Tibial nerve (tissue), 4 donors: ENCODE results near the gene TERT. TPM values are rescaled to one million over a fixed set of nuclear protein-coding genes. Genes with fewer than 3 reads are reported as not detected.
"Not testable (repeated sequence)": the region's sequence is repeated elsewhere in the genome, so short reads cannot be mapped to it uniquely, and the experiment has no call there.

Source experiments
- DNase-seq, 2 donors: peaks; one replicate each; pipeline ENCODE4 v3.0.0-alpha.2; 2019; ENCODE audit warnings: low spot score in 2 of 2
- H3K27ac ChIP-seq, 4 donors: fragments of 200-600 bp; sonication (generic) in 3 of 4; one replicate each; pipeline ENCODE4 v1.5.1; 2017 to 2019; ENCODE audit warnings: mild to moderate bottlenecking in 1 of 4
- H3K27me3 ChIP-seq, 2 donors: fragments of 200-600 bp; sonication (generic) in 1 of 2; one replicate each; pipeline versions ENCODE4 v1.5.1 to v1.6.0; 2017 to 2019
- H3K36me3 ChIP-seq, 3 donors: fragments of 200-600 bp; sonication (generic); one replicate each; pipeline ENCODE4 v1.5.1; 2018 to 2019
- H3K4me1 ChIP-seq, 4 donors: fragments of 200-600 bp; sonication (generic) in 3 of 4; one replicate each; pipeline ENCODE4 v1.5.1; 2017 to 2019
- H3K4me3 ChIP-seq, 4 donors: fragments of 200-600 bp; sonication (generic) in 3 of 4; one replicate each; pipeline ENCODE4 v1.5.1; 2017 to 2019; ENCODE audit warnings: mild to moderate bottlenecking in 1 of 4, moderate library complexity in 1 of 4
- H3K9me3 ChIP-seq, 4 donors: fragments of 200-600 bp; sonication (generic) in 3 of 4; one replicate each; pipeline ENCODE4 v1.5.1; 2017 to 2019
- EP300 ChIP-seq, 2 donors: sonication (generic); formaldehyde crosslinking; IDR thresholded peaks; one replicate each; pipeline ENCODE4 v1.6.1; 2017; ENCODE audit warnings: antibody characterized with exemption in 2 of 2, mild to moderate bottlenecking in 1 of 2
- POLR2A ChIP-seq, 2 donors: fragments of 450-650 bp; IDR thresholded peaks; one replicate each; pipeline ENCODE4 v1.6.1; 2017; ENCODE audit warnings: antibody characterized with exemption in 2 of 2, mild to moderate bottlenecking in 2 of 2, moderate library complexity in 2 of 2
- WGBS, 2 donors: methylation state at CpG; one replicate each; pipeline ENCODE4 v1.1.5; 2018; 5-methylcytosine and 5-hydroxymethylcytosine counted together
- total RNA-seq, 4 donors: library from RNA; depleted of rRNA; stranded (reverse); fragments of >200 nt; gene quantifications; one replicate each; pipeline ENCODE4 v1.1.0, GENCODE V29; 2016
- TF ChIP-seq, protein P1 (sequence below), 5 experiments: fragments of 200-600 bp in 3 of 5; fragments of 450-650 bp in 2 of 5; sonication (generic) in 3 of 5; IDR thresholded peaks; one replicate each; pipeline ENCODE4 v1.5.1; 2016 to 2019; ENCODE audit warnings: antibody characterized with exemption in 5 of 5, mild to moderate bottlenecking in 3 of 5, moderate library complexity in 2 of 5

TERT gene
- total RNA-seq: not detected

- no peaks in the 10 kb centered on the region for H3K9me3 ChIP-seq
- WGBS, 2 donors: 4 to 7% methylated on average over 5 to 43 of the region's 102 CpGs
- H3K27ac ChIP-seq: no peak within 1 kb of the TSS
- H3K4me1 ChIP-seq: peaks cover 0 to 14% (median 3%) of the 10 kb centered on the region in 4 donors
- H3K36me3 ChIP-seq: no peaks in the 10 kb centered on the region
- peaks cover 0 to 37% of the 10 kb centered on the region in 2 donors for H3K27me3 ChIP-seq
- no peak within 1 kb of the TSS for H3K4me3 ChIP-seq
- TF ChIP-seq, protein P1, sequence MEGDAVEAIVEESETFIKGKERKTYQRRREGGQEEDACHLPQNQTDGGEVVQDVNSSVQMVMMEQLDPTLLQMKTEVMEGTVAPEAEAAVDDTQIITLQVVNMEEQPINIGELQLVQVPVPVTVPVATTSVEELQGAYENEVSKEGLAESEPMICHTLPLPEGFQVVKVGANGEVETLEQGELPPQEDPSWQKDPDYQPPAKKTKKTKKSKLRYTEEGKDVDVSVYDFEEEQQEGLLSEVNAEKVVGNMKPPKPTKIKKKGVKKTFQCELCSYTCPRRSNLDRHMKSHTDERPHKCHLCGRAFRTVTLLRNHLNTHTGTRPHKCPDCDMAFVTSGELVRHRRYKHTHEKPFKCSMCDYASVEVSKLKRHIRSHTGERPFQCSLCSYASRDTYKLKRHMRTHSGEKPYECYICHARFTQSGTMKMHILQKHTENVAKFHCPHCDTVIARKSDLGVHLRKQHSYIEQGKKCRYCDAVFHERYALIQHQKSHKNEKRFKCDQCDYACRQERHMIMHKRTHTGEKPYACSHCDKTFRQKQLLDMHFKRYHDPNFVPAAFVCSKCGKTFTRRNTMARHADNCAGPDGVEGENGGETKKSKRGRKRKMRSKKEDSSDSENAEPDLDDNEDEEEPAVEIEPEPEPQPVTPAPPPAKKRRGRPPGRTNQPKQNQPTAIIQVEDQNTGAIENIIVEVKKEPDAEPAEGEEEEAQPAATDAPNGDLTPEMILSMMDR (IDR thresholded peaks at IDR 0.05): no peak
- TF ChIP-seq POLR2A (IDR thresholded peaks at IDR 0.05) (no peak), EP300 (IDR thresholded peaks at IDR 0.05) (no peak)
- no peak for DNase-seq
Observed at GRCh38 chr5:1294835-1295649, at the start of gene TERT. TSS of gene TERT (minus strand) at chr5:1295068. CDS start at chr5:1294989, 79 bp downstream.

GRCh38 chr5:1343931-1344901 is 49.3 kb upstream of the TERT start:
- no peak for DNase-seq
- H3K9me3 ChIP-seq: no peaks in the 10 kb centered on the region
- 13 to 18% methylated on average over 28 to 35 of the region's 61 CpGs for WGBS, 2 donors
- no peaks in the 10 kb centered on the region for H3K27me3 ChIP-seq
- peaks cover 0 to 42% (median 5%) of the 10 kb centered on the region in 3 donors for H3K36me3 ChIP-seq
- H3K4me3 ChIP-seq: peak overlapping the region; percentile 63 to 92 (median 86)
- peak overlapping the region in 3 of 4 donors; percentile 64 to 72 (median 64) for H3K27ac ChIP-seq
- TF ChIP-seq POLR2A (IDR thresholded peaks at IDR 0.05) (no peak), EP300 (IDR thresholded peaks at IDR 0.05) (no peak)
- TF ChIP-seq, protein P1 (IDR thresholded peaks at IDR 0.05): no peak
- peaks cover 0 to 33% (median 16%) of the 10 kb centered on the region in 4 donors for H3K4me1 ChIP-seq

DNA sequence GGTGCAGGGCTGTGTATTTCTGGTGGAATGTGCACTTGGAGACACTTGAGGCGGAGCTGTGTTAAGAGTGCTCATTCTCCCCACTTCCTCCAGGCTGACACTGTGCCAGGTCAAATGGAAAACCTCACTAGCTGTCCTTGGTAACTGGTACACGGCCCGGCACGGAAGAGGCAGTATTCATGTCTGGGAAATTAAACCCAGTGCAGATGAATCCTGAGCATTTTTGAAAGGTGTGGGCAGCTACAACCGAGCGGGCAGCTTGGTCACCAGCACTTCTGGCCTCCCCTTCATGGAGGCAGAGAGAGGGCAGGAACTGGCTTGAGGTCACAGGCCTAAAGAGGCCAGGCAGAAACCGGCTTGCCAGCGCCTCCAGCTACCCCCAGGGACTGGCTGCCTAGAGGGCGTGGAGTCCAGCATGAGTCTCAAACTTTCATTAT is 48.5 kb upstream of the TERT start:
- Histone ChIP-seq H3K27ac (no peak overlapping the region), H3K9me3 (no peaks in the 10 kb centered on the region), H3K4me1 (peaks cover 0 to 33% (median 16%) of the 10 kb centered on the region in 4 donors), H3K27me3 (no peaks in the 10 kb centered on the region), H3K4me3 (peak overlapping the region in 1 of 4 donors; percentile 63), H3K36me3 (peaks cover 3 to 51% (median 5%) of the 10 kb centered on the region in 3 donors)
- DNase-seq: no peak
- 73 to 77% methylated on average over 9 of the region's 9 CpGs for WGBS, 2 donors
- TF ChIP-seq, protein P1 (IDR thresholded peaks at IDR 0.05): no peak
- TF ChIP-seq EP300 (IDR thresholded peaks at IDR 0.05): no peak
- TF ChIP-seq POLR2A (IDR thresholded peaks at IDR 0.05): no peak

DNA sequence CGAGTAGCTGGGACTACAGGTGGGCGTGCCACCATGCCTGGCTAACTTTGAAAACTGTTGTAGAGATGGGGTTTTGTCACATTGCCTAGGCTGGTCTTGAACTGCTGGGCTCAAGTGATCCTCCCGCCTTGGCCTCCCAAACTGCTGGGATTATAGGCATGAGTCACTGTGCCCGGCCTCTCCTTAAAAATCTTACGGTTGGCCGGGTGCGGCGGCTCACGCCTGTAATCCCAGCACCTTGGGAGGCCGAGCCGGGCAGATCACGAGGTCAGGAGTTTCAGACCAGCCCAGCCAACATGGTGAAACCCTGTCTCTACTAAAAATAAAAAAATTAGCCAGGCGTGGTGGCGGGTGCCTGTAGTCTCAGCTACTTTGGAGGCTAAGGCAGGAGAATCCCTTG is 47.8 kb upstream of the TERT start:
- Histone ChIP-seq H3K4me1 (peaks cover 0 to 33% (median 16%) of the 10 kb centered on the region in 4 donors), H3K36me3 (peaks cover 6 to 57% (median 6%) of the 10 kb centered on the region in 3 donors)
- 93% methylated on average over 14 of the region's 14 CpGs for WGBS, 2 donors
- not testable (repeated sequence) for DNase-seq, H3K27me3 ChIP-seq, H3K9me3 ChIP-seq, H3K27ac ChIP-seq, H3K4me3 ChIP-seq

- no peak for DNase-seq
- 89 to 96% methylated on average over 12 of the region's 12 CpGs for WGBS, 2 donors
- TF ChIP-seq EP300 (IDR thresholded peaks at IDR 0.05) (no peak), POLR2A (IDR thresholded peaks at IDR 0.05) (no peak)
- TF ChIP-seq, protein P1 (IDR thresholded peaks at IDR 0.05): no peak
- Histone ChIP-seq H3K27ac (no peak overlapping the region), H3K27me3 (no peaks in the 10 kb centered on the region), H3K36me3 (peaks cover 6 to 61% (median 11%) of the 10 kb centered on the region in 3 donors), H3K4me3 (no peak overlapping the region), H3K4me1 (peaks cover 0 to 33% (median 16%) of the 10 kb centered on the region in 4 donors), H3K9me3 (no peaks in the 10 kb centered on the region)
Observed at GRCh38 chr5:1342268-1342667, 47.4 kb upstream of the TERT start.
